GM21825 (cell line): ENCODE data around the gene RRAS.

Experiments
- ATAC-seq: cut with Tn5 transposase; IDR thresholded peaks from one replicate; pipeline ENCODE4 v1.9.1; 2021; ENCODE audit warnings: mild to moderate bottlenecking, moderate library complexity; ENCODE audit not compliant: unreplicated experiment

The RRAS gene

DNA sequence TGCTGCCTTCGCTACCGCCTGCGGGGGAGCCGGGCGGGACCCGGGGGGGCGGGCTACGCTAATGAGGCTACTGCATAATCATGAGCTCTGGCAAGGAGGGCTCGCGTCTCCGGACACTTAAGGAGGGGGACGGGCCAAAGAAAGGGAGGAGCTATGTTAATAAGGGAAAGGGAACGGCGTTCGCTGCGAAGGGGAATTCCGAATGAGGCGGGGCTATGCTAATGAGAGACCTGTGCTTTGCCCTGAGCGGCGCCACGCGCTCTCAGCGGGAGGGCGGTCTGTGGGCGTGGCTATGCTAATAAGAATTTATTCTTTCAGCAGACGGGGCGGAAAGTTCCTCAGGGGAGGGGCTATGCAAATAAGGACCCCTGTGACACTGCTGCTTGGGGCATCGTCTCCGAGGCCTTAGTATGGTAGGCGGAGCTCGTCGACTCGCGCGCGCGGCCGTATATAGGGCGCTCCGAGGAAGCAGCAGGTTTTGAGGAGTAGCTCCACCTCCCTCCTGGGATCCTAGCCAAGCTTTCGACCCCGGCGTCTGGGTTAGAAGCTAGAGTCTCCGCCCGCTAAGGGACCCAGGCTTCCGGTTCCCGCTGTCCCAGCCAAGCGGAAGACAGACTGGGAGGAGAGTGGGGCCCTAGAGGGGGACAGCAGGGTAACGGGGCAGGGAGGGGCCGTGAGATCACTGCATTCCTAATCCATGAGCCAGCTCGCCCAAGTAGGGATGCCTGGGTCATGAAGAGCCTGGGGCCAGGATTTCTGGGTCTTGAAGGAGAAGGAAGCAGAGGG is at the start of gene RRAS:
RRAS (minus strand) TSS at position 31 of the 786 bp plus-strand sequence. CDS start 45 bp downstream, outside the sequence.
- peak; percentile 52 for ATAC-seq

- no peak for ATAC-seq
Measured at GRCh38 chr19:49689133-49690078, 49.5 kb upstream of the RRAS start, which contains the start of gene ADM5. Gene ADM5 (plus strand): TSS chr19:49689594. CDS start chr19:49689838, 244 bp downstream.

DNA sequence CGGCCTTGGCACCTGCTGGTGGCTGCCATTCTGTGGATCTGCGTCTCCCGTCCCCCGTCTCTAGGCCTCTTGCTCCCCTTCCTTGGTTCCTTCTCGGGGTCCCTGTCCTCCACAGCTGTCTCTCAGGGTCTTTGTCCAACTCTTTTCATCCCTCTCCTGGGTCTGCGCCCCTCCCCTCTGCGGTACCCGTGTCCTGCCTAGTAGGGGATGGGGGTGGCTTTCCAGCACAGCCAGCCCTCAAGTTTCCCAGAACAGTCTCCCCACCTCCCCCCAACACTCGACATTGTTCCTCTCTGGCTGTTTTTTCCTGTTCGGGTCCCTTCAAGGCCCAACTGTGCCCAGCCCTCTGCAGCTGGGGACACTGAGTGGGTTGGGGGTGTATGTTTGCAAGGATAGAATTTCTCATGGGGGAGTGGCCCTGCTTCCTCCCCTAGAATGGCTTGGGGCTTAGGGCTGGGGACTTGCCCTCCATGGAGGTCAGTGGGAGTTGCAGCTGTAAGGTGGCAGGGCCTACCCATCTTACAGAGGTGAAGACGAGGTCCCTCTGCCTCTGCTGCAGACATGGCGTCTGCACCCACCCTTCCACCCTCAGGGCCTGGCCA is 48.7 kb upstream of the RRAS start:
- no peak for ATAC-seq

DNA sequence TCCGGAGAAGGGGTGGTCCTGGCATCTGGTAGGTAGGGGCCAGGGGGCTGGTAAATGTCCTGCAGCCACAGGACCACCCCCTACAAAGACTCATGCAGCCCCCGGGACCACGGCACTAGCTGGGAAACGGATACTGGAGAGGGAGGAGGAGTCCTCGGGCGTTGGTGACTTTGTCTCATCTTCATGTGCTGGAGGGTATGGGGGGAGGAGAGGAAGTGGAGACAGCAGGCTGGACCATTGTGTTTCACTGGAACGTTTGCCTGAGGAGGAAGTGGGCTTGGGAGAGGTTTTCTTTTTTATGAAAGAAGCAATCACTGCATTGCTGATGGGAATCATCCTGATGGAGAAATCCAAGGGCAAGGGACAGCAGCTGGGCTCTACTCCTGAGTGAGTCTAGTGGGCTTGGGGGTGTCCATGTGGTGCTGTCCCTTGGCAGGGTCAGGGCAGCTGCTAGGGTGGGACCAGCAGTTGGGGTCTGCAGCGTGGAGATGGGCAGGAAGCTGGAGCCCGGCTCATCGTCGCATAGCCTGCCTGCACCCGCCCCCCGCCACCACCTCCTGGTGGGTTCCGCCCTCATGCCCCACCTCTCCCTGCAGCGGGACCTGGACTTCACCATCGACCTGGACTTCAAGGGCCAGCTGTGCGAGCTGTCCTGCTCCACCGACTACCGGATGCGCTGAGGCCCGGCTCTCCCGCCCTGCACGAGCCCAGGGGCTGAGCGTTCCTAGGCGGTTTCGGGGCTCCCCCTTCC is 47.8 kb upstream of the RRAS start:
- ATAC-seq = no peak

DNA sequence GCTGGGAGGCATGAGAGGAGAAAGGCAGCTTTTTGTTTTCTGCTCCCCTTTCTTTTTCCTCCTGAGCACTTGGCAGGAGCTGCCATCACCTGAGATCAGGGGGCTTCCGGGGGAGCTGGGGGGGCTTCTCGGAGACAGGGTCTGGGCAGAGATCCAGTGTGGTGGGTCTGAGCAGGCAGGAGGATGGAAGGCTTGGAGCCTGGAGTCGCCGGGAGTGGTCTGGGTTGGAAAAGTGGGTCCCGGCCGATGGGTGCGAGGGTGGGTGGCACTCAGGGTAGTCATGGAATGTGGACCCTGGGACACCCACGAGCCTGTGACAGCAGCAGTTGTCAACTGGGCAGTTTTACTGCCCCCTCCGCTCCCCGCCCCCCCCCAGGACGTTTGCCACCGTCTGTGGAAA is 47.2 kb upstream of the RRAS start:
- no peak for ATAC-seq

DNA sequence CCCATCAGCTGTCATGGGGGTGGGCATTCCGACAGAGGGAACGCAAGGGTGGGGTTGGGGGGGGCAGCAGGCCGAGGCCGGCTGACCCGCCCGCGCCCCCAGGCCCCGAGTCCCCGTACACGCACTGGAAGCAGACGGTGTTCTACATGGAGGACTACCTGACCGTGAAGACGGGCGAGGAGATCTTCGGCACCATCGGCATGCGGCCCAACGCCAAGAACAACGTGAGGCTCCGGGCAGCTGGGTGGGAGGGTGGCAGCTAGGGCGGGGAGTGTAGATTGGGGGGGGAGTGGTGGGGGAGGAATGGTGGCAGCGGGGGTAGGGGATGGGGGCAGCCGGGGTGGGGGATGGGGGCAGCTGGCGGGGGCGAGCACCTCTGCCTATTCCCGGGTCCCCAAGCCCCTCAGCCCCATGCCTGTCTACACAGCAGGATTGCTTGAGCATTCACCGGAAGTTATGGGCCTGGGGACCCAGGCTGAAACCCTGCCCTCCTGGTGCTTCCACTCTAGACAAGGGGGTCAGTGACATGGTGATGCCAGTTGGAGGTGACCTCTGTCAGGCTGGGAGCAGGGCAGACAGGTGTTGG is 46.7 kb upstream of the RRAS start:
- ATAC-seq = no peak

DNA sequence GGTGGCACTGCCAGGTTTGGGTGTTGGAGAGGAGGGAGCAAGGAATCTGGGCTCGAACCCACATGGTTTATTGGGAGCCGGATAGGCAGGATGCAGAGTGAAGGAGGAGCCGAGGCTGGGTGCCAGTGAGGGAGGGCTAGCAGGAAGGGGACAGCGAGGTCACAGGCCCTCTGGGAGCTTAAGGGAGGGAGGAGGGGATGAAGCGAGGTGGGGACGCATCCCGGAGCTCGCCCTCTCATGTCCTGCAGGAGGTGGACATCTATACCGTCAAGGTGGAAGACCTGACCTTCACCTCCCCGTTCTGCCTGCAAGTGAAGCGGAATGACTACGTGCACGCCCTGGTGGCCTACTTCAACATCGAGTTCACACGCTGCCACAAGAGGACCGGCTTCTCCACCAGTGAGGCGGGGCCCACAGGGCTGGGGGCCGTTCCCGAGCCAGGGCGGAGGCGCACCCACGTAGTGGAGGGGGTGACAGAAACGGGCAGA is 45.9 kb upstream of the RRAS start:
- no peak for ATAC-seq

DNA sequence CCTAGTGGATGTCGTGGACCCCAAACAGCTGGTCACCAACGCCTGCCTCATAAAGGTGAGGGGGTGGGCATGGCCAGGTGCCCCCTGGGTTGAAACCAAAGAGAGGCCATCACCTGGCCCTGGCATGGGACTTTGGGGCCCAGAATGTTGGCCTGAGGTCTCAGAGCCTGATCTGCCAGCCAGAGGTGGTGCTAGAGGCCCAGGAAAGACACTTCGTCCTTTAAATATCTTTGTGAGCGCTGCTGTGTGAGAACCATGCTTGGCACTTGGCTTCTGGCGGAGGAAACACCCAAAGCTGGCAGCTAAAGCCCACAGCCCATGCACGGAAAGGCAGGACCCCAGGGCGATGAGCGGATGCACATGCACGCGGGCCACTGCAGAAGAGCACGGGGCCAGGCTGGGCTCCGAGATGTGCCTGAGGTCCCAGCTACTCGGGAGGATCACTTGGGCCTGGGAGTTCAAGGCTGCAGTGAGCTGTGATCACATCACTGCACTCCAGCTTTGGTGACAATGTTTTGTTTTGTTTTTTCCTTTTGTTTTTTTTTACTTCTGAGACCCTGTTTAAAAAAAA is 45.1 kb upstream of the RRAS start:
- ATAC-seq = no peak

- ATAC-seq = no peak
Measured at GRCh38 chr19:49684251-49684982, 44.5 kb upstream of the RRAS start.

- ATAC-seq = no peak
Measured at GRCh38 chr19:49683814-49684250, 43.9 kb upstream of the RRAS start.

GRCh38 chr19:49682274-49682673 is 42.3 kb upstream of the RRAS start:
- ATAC-seq = no peak

- no peak for ATAC-seq
Measured at GRCh38 chr19:49681830-49682229, 41.9 kb upstream of the RRAS start.

DNA sequence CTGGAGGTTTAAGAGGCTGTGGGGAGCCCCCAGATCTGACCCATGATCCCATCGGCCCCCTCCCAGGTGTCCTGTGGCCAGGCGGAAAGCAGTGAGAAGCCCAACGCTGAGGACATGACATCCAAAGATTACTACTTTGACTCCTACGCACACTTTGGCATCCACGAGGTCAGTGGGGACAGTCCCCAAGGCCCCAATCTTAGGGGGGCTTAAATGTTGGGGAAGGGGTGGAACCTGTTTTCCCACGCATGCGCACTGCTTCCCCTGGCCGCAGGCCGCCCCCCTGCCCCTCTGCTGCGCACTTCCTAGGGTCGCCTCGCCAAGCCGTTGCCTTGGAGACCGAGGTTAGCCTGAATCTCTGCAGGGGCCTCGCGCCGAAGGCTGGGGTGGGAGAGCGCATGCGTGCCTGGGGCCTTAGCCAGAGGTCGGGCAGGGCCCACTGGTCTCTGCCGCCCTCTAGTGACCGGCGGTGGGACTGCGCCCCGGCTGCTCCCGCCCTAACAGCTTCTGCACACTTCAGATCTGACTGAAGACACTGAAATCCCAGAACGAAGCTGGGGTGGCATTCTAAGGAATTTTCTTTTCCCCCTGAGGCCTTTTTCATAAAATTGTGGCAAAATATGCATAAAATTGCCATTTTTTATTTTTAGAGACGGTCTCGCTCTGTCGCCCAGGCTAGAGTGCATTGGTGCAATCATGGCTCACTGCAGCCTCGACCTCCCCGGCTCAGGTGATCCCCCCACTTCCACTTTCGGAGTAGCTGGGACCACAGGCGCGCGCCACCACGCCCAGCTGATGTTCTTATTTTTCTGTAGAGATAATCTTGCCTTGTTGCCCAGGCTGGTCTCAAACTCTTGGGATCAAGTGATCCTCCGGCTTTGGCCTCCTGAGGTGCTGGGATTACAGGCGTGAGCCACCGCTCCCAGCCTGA is 40.7 kb upstream of the RRAS start:
- no peak for ATAC-seq

GRCh38 chr19:49679771-49680413 is 39.9 kb upstream of the RRAS start:
- ATAC-seq = no peak

GRCh38 chr19:49678985-49679770 is 39.2 kb upstream of the RRAS start:
- ATAC-seq = no peak

DNA sequence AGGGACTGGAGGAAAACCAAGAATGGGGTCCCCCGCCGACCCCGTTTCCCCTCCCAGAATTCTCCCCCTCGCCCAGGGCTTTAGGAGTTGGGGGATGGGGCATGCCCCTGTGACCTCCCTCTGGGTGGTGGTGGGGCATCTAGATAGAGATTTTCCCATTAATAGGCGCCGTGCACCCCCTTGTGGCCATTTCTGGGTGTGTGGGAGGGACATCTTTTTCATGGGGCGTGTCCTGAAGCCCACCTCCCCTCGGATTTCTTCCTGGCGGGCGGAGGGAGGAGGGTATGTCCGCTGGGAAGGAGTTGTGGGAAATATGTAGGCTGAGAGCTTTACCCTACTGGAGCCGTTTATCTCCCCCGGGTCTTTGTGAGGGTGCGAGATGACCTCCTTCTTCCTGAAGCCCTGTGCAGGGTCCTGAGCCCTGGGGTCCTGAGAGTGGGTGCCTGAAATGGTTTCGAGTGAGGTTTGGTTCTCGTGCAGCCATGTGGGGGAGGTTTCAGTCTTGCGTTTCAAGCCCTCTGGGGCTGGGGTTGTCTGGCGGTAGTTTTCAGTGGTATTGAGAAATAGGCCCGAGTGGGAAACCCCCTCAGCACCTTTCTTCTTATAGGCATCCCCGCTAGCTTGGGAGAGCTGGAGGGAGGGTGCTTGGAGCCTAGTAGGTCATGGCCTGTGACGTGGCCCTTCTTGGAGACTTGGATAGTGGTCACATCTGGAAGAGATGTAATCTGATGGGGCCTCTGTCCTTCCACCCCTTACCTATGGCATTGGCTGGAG is 38.1 kb upstream of the RRAS start:
- ATAC-seq = peak; percentile 21
